HEK293 (cell line): ENCODE measurements around the gene RASA1.
A peak's percentile ranks its signal among the peaks of the same experiment; 100 is the strongest.

Source experiments
- CTCF ChIA-PET: fragments of 350-600 bp; formaldehyde crosslinking; extraction: SDS; loops from one replicate; lab custom pipeline; 2021; ENCODE audit warnings: antibody characterized with exemption; lab: Yijun Ruan, JAX
- POLR2A ChIA-PET: fragments of 300-600 bp; formaldehyde crosslinking; extraction: SDS; loops from one replicate; lab custom pipeline; 2020; ENCODE audit warnings: antibody characterized with exemption, inconsistent platforms; lab: Yijun Ruan, JAX
- H3K27ac ChIP-seq: fragments of 200-500 bp; sonication (Bioruptor generic); 2 replicates; pipeline ENCODE4 v1.5.1; 2014; ENCODE audit warnings: low read depth, low read length, control low read depth, inconsistent platforms; ENCODE audit errors: extremely low read depth
- H3K36me3 ChIP-seq, 2 experiments: fragments of 200-500 bp in 1 of 2; sonication (Bioruptor generic) in 1 of 2; 1 replicate in 1 of 2; 2 replicates in 1 of 2; pipeline ENCODE4 v1.5.1; 2014 to 2017; ENCODE audit warnings: inconsistent platforms in 2 of 2, low read length in 2 of 2; ENCODE audit not compliant: control insufficient read depth in 2 of 2, insufficient read depth in 1 of 2
- H3K4me1 ChIP-seq: fragments of 200-500 bp; sonication (Bioruptor generic); 2 replicates; pipeline ENCODE4 v1.5.1; 2014; ENCODE audit warnings: mild to moderate bottlenecking, low read length, inconsistent platforms; ENCODE audit not compliant: control insufficient read depth, insufficient read depth
- H3K4me3 ChIP-seq: 2 replicates; pipeline ENCODE4 v1.5.1; 2011; ENCODE audit warnings: low read depth, mild to moderate bottlenecking, control low read depth, low read length, moderate library complexity
- H3K9me3 ChIP-seq: fragments of 200-500 bp; sonication (Bioruptor generic); 2 replicates; pipeline ENCODE4 v1.5.1; 2014; ENCODE audit warnings: low read depth, low read length, inconsistent platforms; ENCODE audit not compliant: control insufficient read depth, insufficient read depth
- EGR2 ChIP-seq: fragments of 450-650 bp; formaldehyde crosslinking; IDR thresholded peaks from 2 replicates; pipeline ENCODE4 v1.5.1; 2016; ENCODE audit warnings: low read depth, missing biosample characterization, missing genetic modification characterization
- PRDM1 ChIP-seq: fragments of 450-650 bp; formaldehyde crosslinking; IDR thresholded peaks from 2 replicates; pipeline ENCODE4; 2016; ENCODE audit warnings: missing biosample characterization, missing genetic modification characterization
- PRDM10 ChIP-seq: fragments of 450-650 bp; formaldehyde crosslinking; IDR thresholded peaks from 2 replicates; pipeline ENCODE4 v1.5.1; 2016; ENCODE audit warnings: missing biosample characterization, missing genetic modification characterization
- PRDM4 ChIP-seq: fragments of 450-650 bp; formaldehyde crosslinking; IDR thresholded peaks from 2 replicates; pipeline ENCODE4 v1.5.1; 2017; ENCODE audit warnings: missing biosample characterization, missing genetic modification characterization
- SP2 ChIP-seq: fragments of 450-650 bp; formaldehyde crosslinking; IDR thresholded peaks from 2 replicates; pipeline ENCODE4 v1.5.1; 2016; ENCODE audit warnings: missing biosample characterization, missing genetic modification characterization
- TRIM28 ChIP-seq: IDR thresholded peaks from 2 replicates; pipeline ENCODE4 v1.6.1; 2011; ENCODE audit warnings: low read length, control low read depth, borderline replicate concordance
- YY2 ChIP-seq: fragments of 450-650 bp; formaldehyde crosslinking; IDR thresholded peaks from 2 replicates; pipeline ENCODE4 v1.5.1; 2016; ENCODE audit warnings: missing biosample characterization, missing genetic modification characterization
- ZBTB6 ChIP-seq: fragments of 450-650 bp; formaldehyde crosslinking; IDR thresholded peaks from 2 replicates; pipeline ENCODE4 v1.5.1; 2017; ENCODE audit warnings: missing biosample characterization, missing genetic modification characterization
- ZFHX2 ChIP-seq: fragments of 450-650 bp; formaldehyde crosslinking; conservative IDR thresholded peaks from 2 replicates; pipeline ENCODE4 v1.5.1; 2016; ENCODE audit warnings: missing biosample characterization, missing genetic modification characterization
- ZFP3 ChIP-seq: fragments of 450-650 bp; formaldehyde crosslinking; IDR thresholded peaks from 2 replicates; pipeline ENCODE4 v1.5.1; 2016; ENCODE audit warnings: low read depth, missing biosample characterization, missing genetic modification characterization
- ZNF335 ChIP-seq: fragments of 450-650 bp; formaldehyde crosslinking; conservative IDR thresholded peaks from 2 replicates; pipeline ENCODE4 v1.5.1; 2016; ENCODE audit warnings: missing biosample characterization, missing genetic modification characterization
- ZNF341 ChIP-seq: fragments of 450-650 bp; formaldehyde crosslinking; IDR thresholded peaks from 2 replicates; pipeline ENCODE4; 2016; ENCODE audit warnings: low read depth, missing biosample characterization, missing genetic modification characterization
- ZNF398 ChIP-seq: fragments of 450-650 bp; formaldehyde crosslinking; IDR thresholded peaks from 2 replicates; pipeline ENCODE4 v1.5.1; 2017; ENCODE audit warnings: missing biosample characterization, missing genetic modification characterization
- ZNF600 ChIP-seq: fragments of 450-650 bp; formaldehyde crosslinking; IDR thresholded peaks from 2 replicates; pipeline ENCODE4 v1.5.1; 2016; ENCODE audit warnings: missing biosample characterization, missing genetic modification characterization
- ZNF621 ChIP-seq: fragments of 450-650 bp; formaldehyde crosslinking; IDR thresholded peaks from 2 replicates; pipeline ENCODE4 v1.5.1; 2017; ENCODE audit warnings: missing biosample characterization, missing genetic modification characterization
- ZNF639 ChIP-seq: fragments of 450-650 bp; formaldehyde crosslinking; IDR thresholded peaks from 2 replicates; pipeline ENCODE4 v1.5.1; 2016; ENCODE audit warnings: missing biosample characterization, missing genetic modification characterization
- ZNF707 ChIP-seq: fragments of 450-650 bp; formaldehyde crosslinking; IDR thresholded peaks from 2 replicates; pipeline ENCODE4 v1.5.1; 2016; ENCODE audit warnings: missing biosample characterization, missing genetic modification characterization
- ZNF76 ChIP-seq: fragments of 450-650 bp; formaldehyde crosslinking; IDR thresholded peaks from 2 replicates; pipeline ENCODE4; 2016; ENCODE audit warnings: low read depth, missing biosample characterization, missing genetic modification characterization, borderline replicate concordance
- ZNF777 ChIP-seq: fragments of 450-650 bp; formaldehyde crosslinking; IDR thresholded peaks from 2 replicates; pipeline ENCODE4 v1.5.1; 2017; ENCODE audit warnings: missing biosample characterization, missing genetic modification characterization, borderline replicate concordance

RASA1 gene

GRCh38 chr5:87411973-87412629 lies 144.4 kb downstream of the RASA1 start:
- POLR2A ChIA-PET = interaction anchor here (1.2 to 1.9 kb wide), 2 partner anchors 12 to 144 kb away, joined by 3 to 7 read pairs; partner anchors contain the start of gene RASA1
- Histone ChIP-seq H3K4me3 (peak overlapping the region; percentile 93), H3K36me3 (peaks cover 24 to 40% of the 10 kb centered on the region in 2 experiments; a peak in 2 of 3 replicates), H3K4me1 (peaks cover 5% of the 10 kb centered on the region; the same call in 1 of the 2 replicates), H3K27ac (peak overlapping the region; percentile 47), H3K9me3 (no peaks in the 10 kb centered on the region)
- TF ChIP-seq EGR2 (tag by site-specific recombination) (peak; percentile 62; the same call in 1 of the 2 replicates), ZNF639 (tag by site-specific recombination) (no peak), TRIM28 (0 out of 2 replicates have a peak, but pooled peaks have one; percentile 23), ZBTB6 (tag by site-specific recombination) (peak; percentile 44; the same call in 1 of the 2 replicates), ZFHX2 (0 out of 2 replicates have a peak, but pooled peaks have one; percentile 32), PRDM1 (0 out of 2 replicates have a peak, but pooled peaks have one; percentile 27), ZNF398 (0 out of 2 replicates have a peak, but pooled peaks have one; percentile 13), PRDM10 (tag by site-specific recombination) (peak; percentile 98), ZFP3 (tag by site-specific recombination) (no peak), ZNF335 (tag by site-specific recombination) (peak; percentile 49; the same call in 1 of the 2 replicates), ZNF76 (tag by site-specific recombination) (peak; percentile 74; the same call in 1 of the 2 replicates), ZNF777 (tag by site-specific recombination) (peak; percentile 56), PRDM4 (tag by site-specific recombination) (no peak), ZNF707 (tag by site-specific recombination) (no peak), YY2 (no peak), SP2 (tag by site-specific recombination) (peak; percentile 57), ZNF600 (peak; percentile 80), ZNF341 (tag by site-specific recombination) (0 out of 2 replicates have a peak, but pooled peaks have one; percentile 54), ZNF621 (tag by site-specific recombination) (no peak)
- CTCF ChIA-PET = interaction anchor here (0.6 to 1.1 kb wide), 2 partner anchors 11 to 512 kb away, joined by 3 read pairs; no protein-coding TSS in a partner anchor
